Esophagus muscularis mucosa (tissue), 3 donors: ENCODE measurements around the gene ARHGAP24.

ENCODE experiments used
- CTCF ChIP-seq, 3 experiments: fragments of 200-600 bp in 2 of 3; fragments of 450-650 bp in 1 of 3; sonication (generic) in 2 of 3; IDR thresholded peaks; one replicate each; pipeline ENCODE4 v1.5.1; 2017 to 2019; ENCODE audit warnings: antibody characterized with exemption in 3 of 3, mild to moderate bottlenecking in 2 of 3, moderate library complexity in 1 of 3
- POLR2AphosphoS5 ChIP-seq, 2 donors: sonication (generic); formaldehyde crosslinking; IDR thresholded peaks; one replicate each; pipeline ENCODE4 v1.6.1; 2017; ENCODE audit warnings: antibody characterized with exemption in 2 of 2

GRCh38 chr4:85961887-85962286 is 486.9 kb downstream of the ARHGAP24 start:
- TF ChIP-seq CTCF (IDR thresholded peaks at IDR 0.05) (no peak), POLR2AphosphoS5 (IDR thresholded peaks at IDR 0.05) (no peak)
